G401.6 (cell line): ENCODE measurements around the gene MMD2.

Experiments
- FAIRE-seq: peaks from 2 replicates; lab custom pipeline; 2012; peaks lifted over from hg19 to GRCh38; lab: Jason Lieb, UNC

The MMD2 gene

GRCh38 chr7:4957847-4958476 is 1.0 kb downstream of the MMD2 start:
- no peak for FAIRE-seq

DNA sequence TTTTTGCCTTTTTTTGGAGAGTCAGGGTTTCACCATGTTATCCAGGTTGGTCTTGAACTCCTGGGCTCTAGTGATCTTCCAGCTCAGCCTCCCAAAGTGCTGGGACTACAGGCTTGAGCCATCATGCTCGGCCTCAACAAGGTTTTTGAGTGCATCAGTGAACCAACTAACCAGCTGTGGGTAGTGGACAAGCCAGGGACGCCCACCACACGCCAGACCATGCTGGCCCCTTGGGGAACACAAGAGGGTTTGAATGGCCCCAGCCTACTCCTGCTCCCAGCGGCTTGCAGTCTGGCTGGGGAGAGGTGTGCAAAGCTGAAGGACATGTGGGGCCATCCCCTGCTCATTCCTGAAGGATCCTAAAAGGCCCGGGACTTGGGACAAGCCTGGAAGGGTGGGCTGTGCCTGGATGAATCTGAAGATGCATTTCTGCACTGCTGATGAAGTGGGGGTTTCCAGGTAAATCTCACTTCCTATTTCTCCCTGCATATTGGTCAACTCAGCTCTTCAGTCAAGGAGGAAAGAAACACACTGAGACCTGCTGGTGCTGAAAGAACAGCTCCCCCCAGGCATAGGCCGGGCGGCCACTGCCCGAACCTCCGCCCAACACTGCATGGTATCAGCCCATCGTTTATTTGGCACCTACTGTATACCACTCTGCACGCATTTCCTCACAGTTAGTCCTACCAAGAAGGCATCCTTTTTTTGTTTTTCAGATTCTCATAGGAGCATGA is 6.9 kb downstream of the MMD2 start:
- FAIRE-seq = no peak

GRCh38 chr7:4951304-4951703 is 7.7 kb downstream of the MMD2 start:
- FAIRE-seq = no peak

DNA sequence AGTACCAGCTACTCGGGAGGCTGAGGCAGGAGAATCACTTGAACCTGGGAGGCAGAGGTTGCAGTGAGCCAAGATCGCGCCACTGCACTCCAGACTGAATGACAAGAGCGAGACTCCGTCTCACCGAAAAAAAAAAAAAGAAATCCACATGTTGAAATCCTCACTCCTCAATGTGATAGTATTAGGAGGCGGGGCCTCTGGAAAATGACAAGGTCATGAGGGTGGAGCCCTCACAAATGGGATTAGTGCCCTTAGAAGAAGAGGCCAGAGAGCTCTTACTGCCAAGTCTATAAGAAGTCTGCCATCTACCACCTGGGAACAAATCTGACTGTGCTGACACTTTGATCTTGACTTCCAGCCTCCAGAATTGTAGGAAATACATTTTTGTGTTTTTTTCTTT is 10.6 kb downstream of the MMD2 start:
- no peak for FAIRE-seq

GRCh38 chr7:4945949-4946348 is 13.0 kb downstream of the MMD2 start:
- no peak for FAIRE-seq

DNA sequence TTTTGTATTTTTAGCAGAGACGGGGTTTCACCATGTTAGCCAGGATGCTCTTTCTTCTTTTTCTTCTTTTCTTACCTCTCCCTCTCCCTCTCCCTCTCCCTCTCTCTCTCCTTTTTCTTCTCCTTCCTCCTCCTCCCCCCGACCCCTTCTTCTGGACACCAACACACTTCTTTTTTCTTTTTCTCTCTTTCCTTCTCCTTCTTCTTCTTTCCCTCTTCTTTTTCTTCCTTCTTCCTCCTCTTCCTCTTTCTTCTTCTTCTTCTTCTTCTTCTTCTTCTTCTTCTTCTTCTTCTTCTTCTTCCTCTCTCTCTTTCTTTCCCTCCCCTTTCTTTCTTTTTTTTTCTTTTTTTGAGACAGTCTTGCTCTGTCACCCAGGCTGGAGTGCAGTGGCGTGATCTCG is 14.0 kb downstream of the MMD2 start:
- no peak for FAIRE-seq

DNA sequence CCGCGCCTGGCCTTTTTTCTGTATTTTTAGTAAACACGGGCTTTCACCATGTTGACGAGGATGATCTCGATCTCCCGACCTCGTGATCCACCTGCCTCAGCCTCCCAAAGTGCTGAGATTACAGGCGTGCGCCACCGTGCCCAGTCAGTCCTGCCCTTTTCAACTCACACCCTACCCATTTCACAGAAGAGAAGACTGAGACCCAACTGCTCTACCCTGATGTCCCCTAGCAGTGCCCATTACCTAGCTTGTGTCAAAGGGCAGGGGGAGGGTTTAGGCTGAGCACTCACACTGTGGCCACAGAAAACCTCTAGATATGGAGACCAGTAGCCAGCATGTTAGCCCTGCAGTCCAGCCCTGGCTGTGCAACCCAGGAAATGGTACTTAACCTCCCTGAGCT is 15.7 kb downstream of the MMD2 start:
- FAIRE-seq = no peak

DNA sequence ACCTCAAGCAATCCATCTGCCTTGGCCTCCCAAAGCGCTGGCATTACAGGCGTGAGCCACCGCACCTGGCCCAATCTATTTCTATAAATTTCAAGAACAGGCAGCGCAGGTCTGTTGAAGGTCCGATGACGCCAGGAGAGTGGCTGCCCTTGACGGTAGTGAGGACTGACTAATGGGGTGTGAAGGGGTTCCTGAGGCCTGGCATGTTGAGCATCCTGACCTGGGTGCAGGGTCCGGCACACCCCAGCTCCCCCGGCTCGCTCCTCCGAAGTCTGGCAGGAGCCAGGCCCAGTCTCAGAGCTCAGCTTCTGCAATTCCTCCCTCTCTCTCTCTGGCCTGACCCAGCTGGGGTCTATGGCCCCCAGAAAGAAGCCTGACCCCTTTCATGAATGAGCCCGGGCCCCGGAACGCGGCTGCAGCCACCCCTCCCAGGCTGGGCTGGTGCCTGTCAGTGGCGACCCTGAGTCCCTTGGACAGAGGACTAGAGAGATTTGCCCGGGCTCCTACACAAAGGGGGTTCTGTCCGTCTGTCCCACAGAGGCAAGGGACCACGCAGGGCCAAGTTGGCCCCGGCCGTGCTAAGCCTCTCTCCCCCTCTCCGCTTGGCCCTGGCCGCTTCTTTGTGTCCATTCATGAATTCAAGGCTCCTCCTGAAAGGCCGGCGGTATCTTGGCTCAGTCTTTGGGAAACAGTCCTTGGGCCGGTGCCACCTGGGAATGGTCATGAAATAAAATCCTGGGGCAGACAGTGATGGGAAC is 18.8 kb downstream of the MMD2 start:
- FAIRE-seq = no peak

DNA sequence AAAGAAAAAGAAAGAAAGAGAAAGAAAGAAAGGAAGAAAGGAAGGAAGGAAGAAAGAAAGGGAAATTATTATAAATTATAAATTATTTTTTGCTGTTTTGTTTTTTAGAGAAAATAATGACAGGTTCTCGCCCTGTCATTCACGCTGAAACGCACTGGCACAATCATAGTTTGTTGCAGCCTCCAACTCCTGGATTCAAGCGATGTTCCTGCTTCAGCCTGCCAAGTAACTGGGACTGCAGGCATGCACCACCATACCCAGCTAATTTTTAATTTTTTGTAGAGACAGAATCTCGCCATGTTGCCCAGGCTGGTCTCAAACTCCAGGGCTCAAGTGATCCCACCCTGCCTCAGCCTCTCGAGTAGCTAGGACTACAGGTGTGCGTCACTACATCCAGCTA is 21.6 kb downstream of the MMD2 start:
- no peak for FAIRE-seq

GRCh38 chr7:4934419-4935025 is 24.5 kb downstream of the MMD2 start:
- no peak for FAIRE-seq

- FAIRE-seq = no peak
Observed at GRCh38 chr7:4931943-4932342, 27.0 kb downstream of the MMD2 start.

- no peak for FAIRE-seq
Observed at GRCh38 chr7:4929005-4929404, 30.0 kb downstream of the MMD2 start.

DNA sequence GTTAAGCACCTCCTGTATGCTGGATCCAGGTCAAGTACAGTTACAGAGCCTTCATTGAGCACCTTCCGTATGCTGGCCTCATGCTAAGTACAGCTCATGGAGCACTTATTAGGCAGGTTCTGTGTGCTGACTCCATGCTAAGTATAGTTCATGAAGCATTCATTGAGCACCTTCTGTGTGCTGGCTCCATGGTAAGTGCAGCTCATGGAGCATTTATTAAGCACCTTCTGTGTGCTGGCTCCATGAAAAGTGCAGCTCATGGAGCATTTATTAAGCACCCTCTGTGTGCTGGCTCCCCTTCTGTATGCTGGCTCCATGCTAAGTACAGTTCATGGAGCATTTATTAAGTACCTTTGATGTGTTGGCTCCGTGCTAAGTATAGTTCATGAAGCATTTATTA is 30.5 kb downstream of the MMD2 start:
- FAIRE-seq = no peak

DNA sequence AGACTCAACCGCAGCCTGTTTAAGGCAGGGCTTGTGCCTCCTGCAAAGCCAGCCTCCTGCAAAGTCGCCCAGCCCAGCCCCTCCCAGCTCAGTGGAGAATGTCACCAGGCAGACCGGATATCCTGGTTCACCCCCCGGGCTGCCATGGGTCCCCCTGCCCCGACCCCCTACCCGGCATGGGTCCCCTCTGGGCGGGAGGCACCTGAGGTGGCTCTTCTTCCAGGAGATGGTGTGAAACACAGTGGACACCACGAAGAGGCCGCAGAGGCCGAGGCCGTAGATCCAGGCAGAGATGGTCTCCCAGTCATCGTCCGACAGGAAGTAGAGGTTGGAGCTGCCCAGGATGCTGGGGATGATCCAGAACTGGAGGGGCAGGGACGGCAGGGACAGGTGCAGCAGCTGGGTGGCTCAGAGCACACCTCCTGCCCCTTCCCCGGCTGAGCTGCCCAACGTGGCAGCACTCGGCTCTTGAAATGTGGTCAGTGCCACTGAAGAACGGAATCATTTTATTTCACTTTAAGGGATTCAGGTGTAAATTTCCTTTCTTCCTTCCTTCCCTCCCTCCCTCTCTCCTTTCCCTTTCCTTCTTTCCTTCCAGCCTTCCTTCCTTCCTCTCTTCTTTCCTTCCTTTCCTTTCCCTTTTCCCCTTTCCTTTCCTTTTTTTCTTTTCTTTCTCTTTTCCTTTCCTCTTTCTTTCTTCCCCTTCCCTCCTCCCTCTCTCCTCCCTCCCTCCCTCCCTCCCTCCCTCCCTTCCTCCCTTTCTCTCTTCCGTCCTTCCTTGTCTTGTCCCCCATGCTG is 38.8 kb downstream of the MMD2 start:
- FAIRE-seq = no peak

- no peak for FAIRE-seq
Observed at GRCh38 chr7:4916113-4916512, 42.9 kb downstream of the MMD2 start.

- no peak for FAIRE-seq
Observed at GRCh38 chr7:4911111-4911828, 47.7 kb downstream of the MMD2 start.

DNA sequence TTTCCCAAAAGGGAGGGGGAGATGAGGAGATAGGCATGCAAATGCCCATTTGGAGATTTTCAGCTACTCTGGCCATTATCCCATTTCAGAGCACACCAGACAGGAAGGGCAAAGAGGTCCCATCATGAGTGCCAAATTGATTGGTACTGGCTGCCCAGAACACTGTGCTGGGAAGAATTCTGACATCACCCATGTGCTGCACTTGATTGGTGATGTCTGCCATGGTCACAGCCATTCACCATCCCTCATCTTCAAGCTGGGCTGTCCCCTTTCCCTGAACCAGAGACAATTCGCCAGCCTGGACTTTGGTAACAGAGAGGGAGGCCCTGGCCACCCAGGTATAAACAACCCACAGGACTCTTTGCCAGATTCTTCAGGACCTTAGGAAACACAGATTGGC is 52.3 kb downstream of the MMD2 start:
- no peak for FAIRE-seq

DNA sequence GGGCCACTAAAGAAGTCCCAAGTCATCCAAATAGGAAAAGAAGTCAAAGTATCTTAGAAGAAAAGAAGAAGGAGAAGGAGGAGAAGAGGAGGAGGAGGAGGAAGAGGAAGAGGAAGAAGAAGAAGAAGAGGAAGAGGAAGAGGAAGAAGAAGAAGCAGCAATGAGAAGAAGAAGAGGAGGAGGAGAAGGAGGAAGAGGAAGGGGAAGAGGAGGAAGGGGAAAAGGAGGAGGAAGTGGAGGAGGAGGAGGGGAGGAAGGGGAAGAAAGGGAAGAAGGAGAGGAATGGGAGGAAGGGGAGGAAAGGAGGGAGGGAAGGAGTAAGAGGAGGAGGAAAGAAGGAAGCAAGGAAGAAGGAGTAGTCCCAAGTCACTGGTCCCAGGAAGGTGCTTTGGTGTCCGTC is 53.8 kb downstream of the MMD2 start:
- no peak for FAIRE-seq

DNA sequence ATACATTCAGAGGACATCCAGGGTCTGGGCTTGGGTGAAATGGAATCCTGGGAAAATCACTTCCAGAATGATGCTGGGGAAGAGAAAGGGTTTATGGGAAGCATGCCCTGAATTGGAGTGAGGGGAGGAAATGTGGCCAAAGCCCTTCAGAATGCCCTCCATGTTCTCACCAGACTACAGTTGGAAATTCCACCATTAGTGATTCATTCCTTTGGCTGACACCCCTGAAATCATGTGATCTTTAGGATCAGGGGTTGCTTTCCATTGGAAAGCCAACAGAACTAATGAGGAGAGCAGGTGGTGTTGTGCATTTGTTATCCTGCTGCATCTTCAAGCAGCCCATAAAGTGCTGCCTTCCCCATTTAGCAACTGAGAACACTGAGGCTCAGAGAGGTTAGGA is 54.6 kb downstream of the MMD2 start:
- no peak for FAIRE-seq

- FAIRE-seq = no peak
Observed at GRCh38 chr7:4895766-4896165, 63.2 kb downstream of the MMD2 start.

DNA sequence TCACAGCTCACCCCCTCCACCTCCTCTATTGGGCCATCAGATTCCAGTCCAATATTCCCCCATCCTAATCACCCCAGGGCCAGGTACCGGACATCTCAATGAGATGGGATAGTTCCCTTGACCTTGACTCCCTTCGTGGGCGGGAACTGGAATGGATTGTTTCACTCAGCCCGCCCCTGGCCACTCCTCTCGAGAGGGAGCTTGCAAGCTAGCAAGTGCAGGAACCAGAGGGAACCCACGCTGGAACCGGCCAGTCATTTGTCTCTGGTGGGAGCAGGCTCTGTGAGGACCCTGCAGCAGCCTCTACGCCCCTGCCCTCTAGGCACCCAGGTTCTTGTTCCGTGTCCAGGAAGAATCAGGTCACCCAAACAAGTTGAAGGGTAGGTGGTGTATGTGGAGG is 64.5 kb downstream of the MMD2 start:
- no peak for FAIRE-seq
